ENCODE results near the gene COQ7.

The COQ7 gene

DNA sequence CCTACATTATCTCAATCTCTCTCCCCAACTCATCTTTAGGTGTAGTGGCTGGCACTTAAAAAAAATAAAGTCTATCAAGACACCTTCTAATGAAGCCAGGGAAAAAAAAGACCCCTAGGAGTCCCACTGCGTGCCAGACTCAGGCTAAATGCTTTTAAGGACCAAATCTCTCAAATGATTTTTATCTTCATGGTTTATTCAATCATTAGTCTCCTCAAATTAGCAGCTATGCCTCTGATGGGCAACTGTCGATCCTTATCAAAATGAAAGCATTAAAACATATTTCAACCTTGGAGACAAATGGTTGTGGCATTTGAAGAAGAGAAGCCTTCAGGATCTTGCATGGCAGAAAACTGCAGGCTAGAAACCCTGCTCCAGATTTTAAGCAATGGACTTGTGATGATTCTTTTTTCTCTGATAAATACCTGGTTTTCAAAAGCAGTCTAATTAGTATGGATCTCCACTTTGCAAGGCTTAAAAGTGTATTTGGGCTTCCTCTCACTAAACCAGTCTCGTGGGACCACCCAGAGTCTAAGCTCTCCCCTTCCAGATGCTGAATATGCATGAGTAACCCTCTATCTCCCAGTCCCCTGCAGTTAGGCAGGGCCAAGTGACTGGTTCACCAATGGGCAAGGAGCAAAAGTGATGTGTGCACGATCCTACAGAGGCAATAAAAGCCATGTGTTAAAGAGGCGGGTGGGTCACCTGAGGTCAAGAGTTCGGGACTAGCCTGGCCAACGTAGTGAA, 61.2 kb downstream of the COQ7 start:
- TF ChIP-seq RAD21 (IDR thresholded peaks at IDR 0.05; ENCODE audit: low read depth) (no peak), TEAD4 (IDR thresholded peaks at IDR 0.05) (no peak), REST (IDR thresholded peaks at IDR 0.05; ENCODE audit: low read depth) (no peak), MAX (IDR thresholded peaks at IDR 0.05) (no peak)
